ENCODE results near the gene MYO1A. TPM values are rescaled to one million over a fixed set of nuclear protein-coding genes. Genes with fewer than 3 reads are reported as not detected.

The MYO1A gene
- total and polyA plus RNA-seq, 2 of the 13 experiments (the other 11 are each of a cell fraction or from before 2014, with no cell fraction given) = 5.3 to 6.0 TPM

- CTCF ChIA-PET (ENCODE audit: low intra/inter-chr PET ratio, low total read pairs) = no interaction called here
- ATAC-seq = no peak
- H3K27ac ChIP-seq (ENCODE audit: extremely low read length, insufficient read depth, low read length) = no peak overlapping the region
Observed at GRCh38 chr12:57046086-57046791, 3.7 kb downstream of the MYO1A start.

More at GRCh38 chr12:57046086-57046791, 3.7 kb downstream of the MYO1A start:
- Histone ChIP-seq H3K4me3 (replicated peaks in 1 of 3; ENCODE audit: insufficient read depth in 1 of 3, low read depth in 2 of 3, low read length in 3 of 3) (no peak overlapping the region), H3K9me3 (ENCODE audit: low read length) (no peaks in the 10 kb centered on the region), H2AFZ (ENCODE audit: low read length) (no peak overlapping the region), H3K4me2 (ENCODE audit: low read depth, low read length) (no peak overlapping the region), H3K36me3 (replicated peaks in 1 of 2; ENCODE audit: control insufficient read depth in 1 of 2, insufficient read depth in 2 of 2, low read length in 2 of 2) (no peaks in the 10 kb centered on the region), H4K20me1 (ENCODE audit: insufficient read depth, low read length) (no peaks in the 10 kb centered on the region), H3K27me3 (ENCODE audit: control insufficient read depth in 1 of 2, insufficient read depth in 2 of 2, low read length in 2 of 2) (no peaks in the 10 kb centered on the region), H3K79me2 (ENCODE audit: insufficient read depth, low read length) (no peaks in the 10 kb centered on the region), H3K4me1 (ENCODE audit: insufficient read depth, low read length) (peaks cover 34% of the 10 kb centered on the region), H3K9ac (ENCODE audit: insufficient read depth, low read depth, low read length) (no peak overlapping the region)
- in situ Hi-C loops (cut with HindIII; ENCODE audit: extremely low pct_ligation_motif_present, low pct_unique_long_range_greater_than_20kb) (no loop called here), intact Hi-C loops (cut with micrococcal nuclease; ENCODE audit: unreplicated experiment) (no loop called here)
- BruUV-seq (replicated peaks) = no TSS peak
- 84% methylated on average over 6 of the region's 6 CpGs for WGBS (ENCODE audit: low lambda C conversion rate)
- POLR2A ChIA-PET = no interaction called here
- TF ChIP-seq EHMT2 (IDR thresholded peaks at IDR 0.05; ENCODE audit: borderline replicate concordance, low read depth, low read length) = no peak
- TF ChIP-seq YY1 (IDR thresholded peaks at IDR 0.05; ENCODE audit: insufficient read depth, insufficient replicate concordance, low read depth, low read length) = no peak
- TF ChIP-seq SP2 (CRISPR knock-in tag; IDR thresholded peaks at IDR 0.05) = no peak
- TF ChIP-seq ATM (IDR thresholded peaks at IDR 0.05; ENCODE audit: borderline replicate concordance) = no peak
- TF ChIP-seq, protein P1, sequence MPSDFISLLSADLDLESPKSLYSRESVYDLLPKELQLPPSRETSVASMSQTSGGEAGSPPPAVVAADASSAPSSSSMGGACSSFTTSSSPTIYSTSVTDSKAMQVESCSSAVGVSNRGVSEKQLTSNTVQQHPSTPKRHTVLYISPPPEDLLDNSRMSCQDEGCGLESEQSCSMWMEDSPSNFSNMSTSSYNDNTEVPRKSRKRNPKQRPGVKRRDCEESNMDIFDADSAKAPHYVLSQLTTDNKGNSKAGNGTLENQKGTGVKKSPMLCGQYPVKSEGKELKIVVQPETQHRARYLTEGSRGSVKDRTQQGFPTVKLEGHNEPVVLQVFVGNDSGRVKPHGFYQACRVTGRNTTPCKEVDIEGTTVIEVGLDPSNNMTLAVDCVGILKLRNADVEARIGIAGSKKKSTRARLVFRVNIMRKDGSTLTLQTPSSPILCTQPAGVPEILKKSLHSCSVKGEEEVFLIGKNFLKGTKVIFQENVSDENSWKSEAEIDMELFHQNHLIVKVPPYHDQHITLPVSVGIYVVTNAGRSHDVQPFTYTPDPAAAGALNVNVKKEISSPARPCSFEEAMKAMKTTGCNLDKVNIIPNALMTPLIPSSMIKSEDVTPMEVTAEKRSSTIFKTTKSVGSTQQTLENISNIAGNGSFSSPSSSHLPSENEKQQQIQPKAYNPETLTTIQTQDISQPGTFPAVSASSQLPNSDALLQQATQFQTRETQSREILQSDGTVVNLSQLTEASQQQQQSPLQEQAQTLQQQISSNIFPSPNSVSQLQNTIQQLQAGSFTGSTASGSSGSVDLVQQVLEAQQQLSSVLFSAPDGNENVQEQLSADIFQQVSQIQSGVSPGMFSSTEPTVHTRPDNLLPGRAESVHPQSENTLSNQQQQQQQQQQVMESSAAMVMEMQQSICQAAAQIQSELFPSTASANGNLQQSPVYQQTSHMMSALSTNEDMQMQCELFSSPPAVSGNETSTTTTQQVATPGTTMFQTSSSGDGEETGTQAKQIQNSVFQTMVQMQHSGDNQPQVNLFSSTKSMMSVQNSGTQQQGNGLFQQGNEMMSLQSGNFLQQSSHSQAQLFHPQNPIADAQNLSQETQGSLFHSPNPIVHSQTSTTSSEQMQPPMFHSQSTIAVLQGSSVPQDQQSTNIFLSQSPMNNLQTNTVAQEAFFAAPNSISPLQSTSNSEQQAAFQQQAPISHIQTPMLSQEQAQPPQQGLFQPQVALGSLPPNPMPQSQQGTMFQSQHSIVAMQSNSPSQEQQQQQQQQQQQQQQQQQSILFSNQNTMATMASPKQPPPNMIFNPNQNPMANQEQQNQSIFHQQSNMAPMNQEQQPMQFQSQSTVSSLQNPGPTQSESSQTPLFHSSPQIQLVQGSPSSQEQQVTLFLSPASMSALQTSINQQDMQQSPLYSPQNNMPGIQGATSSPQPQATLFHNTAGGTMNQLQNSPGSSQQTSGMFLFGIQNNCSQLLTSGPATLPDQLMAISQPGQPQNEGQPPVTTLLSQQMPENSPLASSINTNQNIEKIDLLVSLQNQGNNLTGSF (CRISPR knock-in tag; IDR thresholded peaks at IDR 0.05) = no peak
- TF ChIP-seq PCBP1 (IDR thresholded peaks at IDR 0.05; ENCODE audit: borderline replicate concordance, low read depth, low read length) = no peak
- DNase-seq (ENCODE audit: low spot score) (no peak), FAIRE-seq (no peak)

All from HepG2 (cell line).